ENCODE results near the gene USP44.
"Not testable (repeated sequence)": the region's sequence is repeated elsewhere in the genome, so short reads cannot be mapped to it uniquely, and the experiment has no call there.

The USP44 gene

DNA sequence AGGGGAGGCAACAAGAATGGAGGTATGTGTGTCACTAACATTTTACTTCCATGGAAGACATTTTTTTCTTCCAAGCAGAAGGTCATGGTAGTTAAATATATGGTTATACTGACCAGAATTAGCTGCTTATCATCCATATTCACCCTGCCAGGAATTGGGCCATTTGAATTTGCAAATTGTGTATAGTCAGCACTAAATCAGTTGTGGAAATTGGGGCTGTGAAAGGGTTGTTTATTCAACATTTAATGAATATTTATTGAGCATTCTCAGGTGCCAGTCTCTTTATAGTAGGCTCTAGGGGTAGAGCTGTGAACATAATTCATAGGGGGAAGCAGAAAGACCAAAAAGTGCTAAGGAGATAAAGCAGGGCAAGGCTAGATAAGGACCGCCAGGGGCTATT lies 39.3 kb downstream of the USP44 start:
- no peak for DNase-seq (ENCODE audit: low read depth in 2 of 2)

GRCh38 chr12:95509300-95509699 lies 42.0 kb downstream of the USP44 start:
- DNase-seq (ENCODE audit: low read depth in 2 of 2) = no peak

DNA sequence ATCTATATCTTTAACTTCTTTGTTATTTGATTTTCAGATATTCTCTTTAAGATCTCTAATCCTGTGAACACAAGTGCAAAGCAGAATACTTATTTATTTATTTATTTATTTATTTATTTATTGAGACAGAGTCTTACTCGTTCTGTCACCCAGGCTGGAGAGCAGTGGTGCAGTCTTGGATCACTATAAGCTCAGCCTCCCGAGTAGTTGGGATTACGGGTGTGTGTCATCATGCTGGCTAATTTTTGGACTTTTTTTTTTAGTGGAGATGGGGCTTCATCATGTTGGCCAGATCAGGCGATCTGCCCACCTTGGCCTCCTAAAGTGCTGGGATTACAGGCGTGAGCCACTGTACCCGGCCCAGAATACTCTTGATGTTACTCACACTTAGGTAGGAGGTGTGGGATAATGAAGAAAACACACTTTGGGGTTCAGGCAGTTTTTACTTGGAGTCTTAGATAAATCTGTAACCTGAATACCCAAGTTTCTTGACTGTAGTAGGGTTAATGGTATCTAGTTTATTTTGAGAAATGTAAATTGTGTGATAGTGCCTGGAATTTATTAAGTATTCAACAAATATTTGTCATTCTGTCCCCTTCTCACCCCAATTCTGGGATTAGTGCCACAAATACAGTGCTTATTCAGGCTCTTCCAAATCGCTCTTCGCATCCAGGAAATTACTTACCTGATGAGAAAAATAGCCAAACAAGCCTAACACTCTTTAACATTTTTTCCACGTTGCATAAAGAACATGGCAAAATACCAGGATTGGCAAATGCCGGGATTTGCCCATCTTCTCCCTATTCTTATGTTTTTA lies 44.4 kb downstream of the USP44 start:
- DNase-seq (ENCODE audit: low read depth in 2 of 2) = no peak

- no peak for DNase-seq (ENCODE audit: low read depth in 2 of 2)
These were observed 46.2 kb downstream of the USP44 start for GRCh38 chr12:95505039-95505438.

DNA sequence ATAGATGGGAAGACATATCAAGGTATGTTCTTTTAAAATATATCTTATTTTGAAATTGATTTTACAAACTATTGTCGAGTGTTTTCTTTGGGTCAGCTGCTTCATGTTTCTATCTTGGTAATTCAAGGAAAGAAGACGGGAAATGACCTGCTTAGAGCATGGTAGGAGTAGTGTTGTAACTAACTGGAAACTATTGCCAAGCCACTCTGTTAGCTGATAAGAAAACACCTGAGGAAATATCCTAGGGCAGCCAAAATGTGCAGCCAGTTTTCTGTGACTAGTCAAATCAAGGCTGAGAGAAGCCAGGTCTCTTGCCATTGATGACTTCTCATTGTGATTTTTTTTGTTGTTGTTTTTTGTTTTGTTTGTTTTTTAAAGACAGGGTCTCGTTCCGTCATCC lies 47.1 kb downstream of the USP44 start:
- DNase-seq (ENCODE audit: low read depth in 2 of 2) = no peak

GRCh38 chr12:95499772-95500171 lies 51.5 kb downstream of the USP44 start:
- DNase-seq (ENCODE audit: low read depth in 2 of 2) = no peak

DNA sequence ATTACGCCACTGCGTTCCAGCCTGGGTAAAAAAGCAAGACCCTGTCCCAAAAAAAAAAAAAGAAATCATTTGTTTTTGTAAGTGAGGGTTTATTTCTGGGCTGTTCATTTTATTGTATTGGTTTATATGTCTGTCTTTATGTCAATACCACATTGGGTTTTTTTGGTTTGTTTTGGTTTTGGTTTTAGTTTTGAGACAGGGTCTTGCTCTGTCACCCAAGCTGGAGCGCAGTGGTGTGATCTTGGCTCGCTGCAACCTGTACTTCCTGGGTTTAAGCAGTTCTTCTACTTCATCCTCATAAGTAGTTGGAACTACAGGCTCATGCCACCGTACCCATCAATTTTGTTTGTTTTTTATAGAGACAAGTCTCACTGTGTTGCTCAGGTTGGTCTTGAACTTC lies 52.3 kb downstream of the USP44 start:
- DNase-seq (ENCODE audit: low read depth in 2 of 2) = no peak

DNA sequence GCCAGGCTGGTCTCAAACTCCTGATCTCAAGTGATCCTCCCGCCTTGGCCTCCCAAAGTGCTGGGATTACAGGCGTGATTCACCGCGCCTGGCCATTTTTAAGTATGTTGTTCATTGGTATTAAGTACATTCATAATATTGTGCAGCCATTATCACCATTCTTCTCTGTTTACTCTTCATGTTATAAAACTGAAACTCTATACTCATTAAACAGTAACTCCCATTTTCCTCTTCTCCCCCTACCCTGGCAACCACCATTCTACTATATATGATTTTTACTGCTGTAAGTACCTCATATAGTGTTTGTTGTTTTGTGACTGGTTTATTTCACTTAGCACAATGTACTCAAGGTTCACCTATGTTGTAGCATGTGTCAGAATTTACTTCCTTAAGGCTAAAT lies 54.2 kb downstream of the USP44 start:
- no peak for DNase-seq (ENCODE audit: low read depth in 2 of 2)

DNA sequence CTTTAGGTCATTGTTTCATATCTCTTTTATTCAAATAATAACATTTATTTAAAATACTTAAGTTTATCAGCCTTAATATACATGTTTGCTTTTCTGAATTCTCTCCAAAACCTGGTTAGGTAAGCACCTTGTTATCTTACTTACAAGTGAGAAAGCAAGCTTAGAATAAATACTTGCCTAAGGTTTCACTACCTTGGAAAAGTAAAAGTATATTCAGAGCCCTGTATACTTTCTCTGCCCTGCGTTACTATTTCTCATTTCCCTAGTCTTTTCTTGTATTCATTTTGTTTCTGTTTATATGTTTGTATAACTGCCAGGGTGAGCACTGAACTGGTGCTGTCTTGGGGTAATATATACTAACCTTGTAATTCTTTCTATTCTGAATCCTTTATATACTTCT lies 55.8 kb downstream of the USP44 start:
- no peak for DNase-seq (ENCODE audit: low read depth in 2 of 2)

- no peak for DNase-seq (ENCODE audit: low read depth in 2 of 2)
These were observed 56.4 kb downstream of the USP44 start for GRCh38 chr12:95494888-95495287.

- DNase-seq (ENCODE audit: low read depth in 2 of 2) = no peak
These were observed 58.8 kb downstream of the USP44 start for GRCh38 chr12:95492462-95492861.

DNA sequence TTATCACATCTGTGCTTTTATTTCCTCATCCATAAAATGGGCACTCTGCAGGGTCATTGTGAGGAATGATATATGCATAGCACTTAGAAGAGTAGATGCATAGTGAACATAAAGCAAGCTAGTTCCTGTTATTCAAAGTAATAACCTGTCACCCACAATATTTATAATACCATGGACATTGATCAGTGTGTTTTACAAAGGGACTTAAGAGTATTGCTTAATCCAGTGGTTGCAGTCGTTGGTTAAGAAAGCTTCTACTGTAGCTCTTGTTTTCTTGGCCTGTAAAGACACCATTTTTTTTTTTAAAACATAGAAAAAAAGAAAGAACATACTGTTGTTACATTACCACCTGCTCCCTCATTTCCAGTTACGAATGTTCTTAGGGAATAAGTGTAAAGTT lies 64.3 kb downstream of the USP44 start:
- no peak for DNase-seq (ENCODE audit: low read depth in 2 of 2)

DNA sequence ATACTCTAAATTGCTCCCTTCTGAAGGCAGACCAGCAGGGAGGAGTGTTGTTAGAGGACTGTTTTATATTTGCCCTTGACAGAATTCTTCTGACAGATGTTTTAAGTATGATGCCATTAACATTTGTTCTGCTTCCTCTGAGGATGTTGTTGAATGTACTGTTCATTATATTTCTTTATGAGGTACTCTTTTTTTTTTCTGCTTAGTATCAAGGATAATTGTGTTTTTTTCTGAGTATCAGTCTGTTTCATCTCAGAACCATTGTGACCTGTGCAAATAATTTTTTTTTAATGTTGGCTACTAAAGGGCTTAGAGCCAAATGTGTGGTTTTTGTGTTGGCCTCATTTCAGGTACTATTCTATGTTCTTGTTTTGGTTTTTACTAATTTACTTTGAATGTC lies 66.8 kb downstream of the USP44 start:
- no peak for DNase-seq (ENCODE audit: low read depth in 2 of 2)

- DNase-seq (ENCODE audit: low read depth in 2 of 2) = not testable (repeated sequence)
These were observed 68.7 kb downstream of the USP44 start for GRCh38 chr12:95482564-95482963.

DNA sequence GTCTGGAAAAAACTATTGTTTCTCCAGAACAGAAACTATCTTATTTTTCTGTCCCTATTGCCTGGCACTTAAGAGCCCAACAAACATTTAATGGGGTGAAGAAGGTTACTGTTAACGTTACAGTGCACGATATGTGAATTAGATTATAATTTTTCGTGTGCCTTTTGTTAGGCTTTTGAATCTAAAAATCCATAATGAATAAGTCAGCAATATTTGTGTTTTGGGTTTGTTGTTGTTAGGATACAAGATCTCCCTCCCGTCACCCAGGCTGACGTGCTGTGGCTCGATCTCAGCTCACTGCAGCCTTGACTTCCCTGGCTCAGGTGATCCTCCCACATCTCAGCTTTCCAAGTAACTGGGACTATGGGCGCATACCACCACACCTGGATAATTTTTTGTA lies 69.4 kb downstream of the USP44 start:
- DNase-seq (ENCODE audit: low read depth in 2 of 2) = no peak

DNA sequence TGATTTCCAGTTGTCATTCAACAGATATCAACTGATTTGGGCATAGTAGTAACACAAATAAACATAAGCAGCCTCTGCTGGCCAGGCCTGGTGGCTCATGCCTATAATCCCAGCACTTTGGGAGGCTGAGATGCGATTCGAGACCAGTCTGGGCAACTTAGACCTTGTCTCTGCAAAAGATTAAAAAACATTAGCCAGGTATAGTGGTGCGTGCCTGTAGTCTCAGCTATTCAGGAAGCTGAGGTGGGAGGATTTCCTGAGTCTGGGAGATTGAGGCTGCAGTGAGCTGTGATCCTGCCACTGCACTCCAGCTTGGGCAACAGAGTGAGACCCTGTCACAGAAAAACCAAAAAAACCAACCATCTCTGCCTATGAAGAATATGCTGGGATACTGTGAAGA lies 70.2 kb downstream of the USP44 start:
- no peak for DNase-seq (ENCODE audit: low read depth in 2 of 2)

GRCh38 chr12:95480230-95480629 lies 71.0 kb downstream of the USP44 start:
- no peak for DNase-seq (ENCODE audit: low read depth in 2 of 2)

GRCh38 chr12:95474660-95474958 lies 76.7 kb downstream of the USP44 start:
- DNase-seq (ENCODE audit: low read depth in 2 of 2) = no peak

- DNase-seq (ENCODE audit: low read depth in 2 of 2) = peak; percentile 88 to 89
These were observed 77.2 kb downstream of the USP44 start, which contains the start of gene METAP2 for GRCh38 chr12:95473884-95474659. Gene METAP2 (plus strand): TSS chr12:95474152. CDS start chr12:95474180, 28 bp downstream.

DNA sequence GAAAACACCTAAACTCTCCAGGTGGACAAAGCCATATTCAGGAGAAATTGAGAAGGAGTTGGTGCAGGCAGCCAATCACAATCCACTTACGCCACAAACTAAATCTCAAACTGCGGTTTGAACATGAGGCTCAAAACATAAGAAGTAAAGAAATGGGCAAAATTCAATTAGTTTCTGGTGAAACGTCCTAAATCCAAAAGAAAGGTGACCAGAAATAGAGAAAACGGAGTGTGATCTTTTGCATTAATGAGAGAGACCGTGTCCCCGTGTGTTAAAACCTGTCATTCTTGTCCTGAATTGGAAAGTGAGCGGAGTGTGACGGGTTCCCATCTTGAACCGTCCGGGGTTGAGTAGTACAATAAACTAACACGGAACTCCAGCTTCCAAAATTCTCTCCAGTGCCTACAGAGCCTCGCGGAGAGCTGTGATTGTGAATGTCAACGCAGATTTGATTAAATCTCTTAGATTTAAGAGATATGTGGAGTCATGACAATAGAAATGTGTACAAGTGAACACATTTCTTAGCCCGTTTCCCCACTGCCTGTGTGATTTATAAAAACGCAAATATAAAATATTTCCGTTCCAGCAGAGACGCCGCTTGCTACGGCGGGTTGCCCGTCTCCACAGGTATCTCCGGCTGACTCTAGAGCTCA lies 77.9 kb downstream of the USP44 start:
- no peak for DNase-seq (ENCODE audit: low read depth in 2 of 2)

DNA sequence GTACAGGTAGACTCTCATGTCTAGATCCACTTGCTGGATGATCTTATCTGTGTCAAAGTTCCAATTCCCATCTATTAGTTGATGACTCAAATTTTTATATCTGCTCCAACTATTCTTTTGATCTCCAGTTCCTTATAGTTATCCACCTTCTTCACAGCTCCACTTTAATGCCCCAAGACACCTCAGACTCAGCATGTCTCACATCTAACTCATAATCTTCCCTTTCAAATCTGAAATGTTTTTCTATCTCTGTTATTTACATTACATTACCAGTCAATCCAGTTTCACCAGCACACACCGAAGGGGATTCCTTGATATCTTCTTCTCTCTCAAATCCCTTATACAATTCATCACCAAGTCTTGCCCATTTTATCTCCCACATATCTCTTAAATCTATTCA lies 81.0 kb downstream of the USP44 start:
- no peak for DNase-seq (ENCODE audit: low read depth in 2 of 2)
